Measurements from ENCODE around the gene VTA1.

GRCh38 chr6:142210606-142211005 is 63.5 kb downstream of the VTA1 start:
- no peak for TF ChIP-seq SUZ12 (IDR thresholded peaks at IDR 0.05; ENCODE audit: extremely low read depth, insufficient read depth, insufficient read length)
- no peak for TF ChIP-seq ZNF274 (IDR thresholded peaks at IDR 0.05; ENCODE audit: low read depth, low read length)
- no peak for TF ChIP-seq YY1 (IDR thresholded peaks at IDR 0.05; ENCODE audit: insufficient read depth, insufficient read length)
